Aorta (tissue), 5 donors: ENCODE measurements around the gene FAM170B. TPM values are rescaled to one million over a fixed set of nuclear protein-coding genes. Genes with fewer than 3 reads are reported as not detected.

Experiments
- ATAC-seq: fragments of 200-7000 bp; cut with Tn5 transposase; one replicate; pipeline ENCODE4 v1.9.1; 2022; ENCODE audit warnings: moderate library complexity; ENCODE audit not compliant: low FRiP score
- DNase-seq, 2 donors: peaks; one replicate each; pipeline ENCODE4 v3.0.0-alpha.2; 2020
- H3K27ac ChIP-seq, 2 donors: one replicate each; pipeline ENCODE4 v1.5.1; 2013; ENCODE audit warnings: low read length in 2 of 2, mild to moderate bottlenecking in 2 of 2, moderate library complexity in 2 of 2, control low read depth in 1 of 2, inconsistent platforms in 1 of 2, low read depth in 1 of 2
- H3K27me3 ChIP-seq, 2 donors: one replicate each; pipeline ENCODE4 v1.6.1; 2013; ENCODE audit warnings: control low read depth in 1 of 2, low read length in 1 of 2, mild to moderate bottlenecking in 1 of 2, moderate library complexity in 1 of 2; ENCODE audit not compliant: insufficient read depth in 2 of 2, control insufficient read depth in 1 of 2
- H3K36me3 ChIP-seq, 2 donors: one replicate each; pipeline ENCODE4 v1.6.1; 2013; ENCODE audit warnings: control low read depth in 1 of 2, low read length in 1 of 2, mild to moderate bottlenecking in 1 of 2; ENCODE audit not compliant: insufficient read depth in 2 of 2, control insufficient read depth in 1 of 2
- H3K4me1 ChIP-seq, 2 donors: one replicate each; pipeline ENCODE4 v1.6.1; 2013; ENCODE audit warnings: low read length in 2 of 2, control low read depth in 1 of 2, mild to moderate bottlenecking in 1 of 2, moderate library complexity in 1 of 2; ENCODE audit not compliant: insufficient read depth in 2 of 2, control insufficient read depth in 1 of 2
- H3K4me3 ChIP-seq, 2 donors: one replicate each; pipeline ENCODE4 v1.5.1; 2013; ENCODE audit warnings: low read length in 2 of 2, control low read depth in 1 of 2, mild to moderate bottlenecking in 1 of 2
- H3K9me3 ChIP-seq: one replicate; pipeline ENCODE4 v1.6.1; 2013; ENCODE audit warnings: mild to moderate bottlenecking, low read length; ENCODE audit not compliant: control insufficient read depth
- WGBS, 2 donors: extraction: QIAGEN DNeasy Blood & Tissue Kit; methylation state at CpG; one replicate each; pipeline ENCODE4 v1.1.7; 2013; 5-methylcytosine and 5-hydroxymethylcytosine counted together
- intact Hi-C, 2 donors: fragments of 100-400 bp; cut with DNase I; formaldehyde crosslinking; loops; one replicate each; pipeline versions ENCODE4 v1.14.2 to v1.15.0; 2022
- polyA plus RNA-seq, 2 donors: library from polyadenylated mRNA; stranded (reverse); fragments of 200-250 nt; gene quantifications; one replicate each; pipeline ENCODE4 v1.2.3, GENCODE V29; 2013
- total RNA-seq, 2 donors: library from RNA; stranded (reverse); fragmentation: NEBNext Ultra II Directional; extraction: Animal tissue kit (Norgen Biotek cat#: 25700); gene quantifications; one replicate each; pipeline ENCODE4 v1.2.1, GENCODE V29; 2021
- donor health status: healthy with polysubstance abuse.
- donor health status: Bipolar disorder and iron deficiency.
- donor health status: DM: no; HTN: no; CAD: no.
- donor health status: DM: no; HTN: no; CAD: no.
- donor health status: DM: yes; HTN: yes; CAD: no.

FAM170B gene
- total and polyA plus RNA-seq, 4 donors, result not detected

DNA sequence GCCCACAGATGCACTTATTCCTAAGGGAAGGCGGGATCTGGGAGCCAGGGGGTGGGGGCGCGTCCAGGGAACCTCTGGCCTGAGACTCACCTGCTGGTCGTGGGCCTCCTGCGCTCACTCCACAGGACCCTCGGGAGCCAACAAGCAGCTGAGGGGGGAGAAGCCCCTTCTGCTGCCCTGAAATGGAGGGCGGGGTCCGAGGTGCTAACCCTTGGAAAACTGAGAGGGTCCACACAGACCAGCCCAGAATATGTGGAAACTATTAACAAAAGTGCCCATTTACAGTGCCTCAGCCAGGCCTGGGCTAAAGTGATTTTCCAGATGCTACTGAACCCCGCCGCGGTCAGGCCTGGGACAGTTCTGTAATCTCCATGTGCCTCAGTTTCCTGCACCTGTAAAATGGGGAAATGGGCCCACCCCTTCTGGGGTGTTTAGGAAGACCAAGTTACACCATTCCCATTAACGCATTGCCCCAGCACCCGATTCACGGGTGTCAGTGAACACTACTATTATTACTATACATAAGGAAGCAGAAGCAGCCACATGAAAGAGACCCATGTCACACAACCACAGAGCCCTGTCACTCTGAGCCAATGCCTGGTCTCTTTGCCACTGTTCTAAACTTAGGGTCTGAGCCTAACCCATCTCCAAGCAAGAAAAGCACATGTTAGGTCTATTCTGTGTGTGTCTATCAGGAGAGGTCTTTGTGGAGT, 17.9 kb downstream of the FAM170B start:
- DNase-seq, result no peak
- Histone ChIP-seq H3K27me3 (no peaks in the 10 kb centered on the region), H3K36me3 (no peaks in the 10 kb centered on the region), H3K27ac (no peak overlapping the region), H3K4me3 (peak overlapping the region in 1 of 2 donors; percentile 37), H3K9me3 (no peaks in the 10 kb centered on the region), H3K4me1 (peaks cover 0 to 4% of the 10 kb centered on the region in 2 donors)
- intact Hi-C loops, result loop anchor here in 1 of 2 donors (10.0 kb wide), 1 partner anchor 91 kb away; no protein-coding TSS in a partner anchor
- 74 to 76% methylated on average over 14 of the region's 14 CpGs for WGBS, 2 donors
- ATAC-seq, result no peak

DNA sequence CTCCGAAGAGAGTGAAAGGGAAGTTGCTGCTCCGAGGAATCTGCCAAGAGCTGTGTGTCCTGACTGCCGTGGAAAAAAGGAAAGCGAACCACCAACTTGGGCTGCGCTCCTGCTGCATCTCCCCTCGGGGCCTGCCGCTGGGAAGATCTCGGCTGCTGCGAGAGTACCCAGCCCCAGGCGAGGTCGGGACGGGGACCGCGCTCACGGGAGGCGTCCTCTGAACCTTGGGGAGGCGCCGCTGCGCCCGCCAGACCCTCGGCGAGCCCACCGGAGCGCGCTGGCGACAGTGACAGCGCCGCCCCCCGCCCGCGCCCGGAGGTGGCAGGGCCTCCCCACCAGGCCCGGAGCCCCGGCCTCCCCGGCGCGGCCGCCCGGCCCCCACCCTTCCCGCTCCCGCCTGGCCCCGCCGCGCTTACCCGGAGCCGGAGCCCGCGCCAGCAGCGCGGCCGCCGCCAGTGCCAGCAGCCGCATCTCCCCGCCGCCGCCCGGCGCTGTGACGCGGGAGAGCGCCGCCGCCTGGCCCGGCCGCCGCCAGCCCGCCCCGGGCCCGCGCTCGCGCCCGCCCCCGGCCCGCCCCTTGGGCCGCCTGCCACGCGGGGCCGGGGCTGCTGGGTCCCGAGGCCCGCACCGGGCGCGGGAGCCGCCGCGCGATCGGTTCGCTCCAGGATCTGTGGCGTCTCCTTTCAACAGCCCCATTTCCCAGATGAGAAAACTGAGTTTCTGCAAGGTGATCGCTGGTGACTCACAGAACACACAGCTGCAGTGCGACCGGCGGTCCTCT, 18.6 kb downstream of the FAM170B start, which contains the start of gene VSTM4:
TSS of gene VSTM4 (minus strand) at position 508 of the 781 bp plus-strand sequence. CDS start at position 471, 37 bp downstream.
- intact Hi-C loops, result loop anchor here in 1 of 2 donors (10.0 kb wide), 1 partner anchor 90 kb away; no protein-coding TSS in a partner anchor
- peak; percentile 55 for ATAC-seq
- Histone ChIP-seq H3K36me3 (no peaks in the 10 kb centered on the region), H3K27me3 (no peaks in the 10 kb centered on the region), H3K4me3 (peak within 1 kb of the TSS; percentile 37 to 90), H3K4me1 (peaks cover 0 to 4% of the 10 kb centered on the region in 2 donors), H3K27ac (peak within 1 kb of the TSS; percentile 46 to 77), H3K9me3 (no peaks in the 10 kb centered on the region)
- 1% methylated on average over 66 to 95 of the region's 95 CpGs for WGBS, 2 donors
- DNase-seq, result peak; percentile 65 to 86

DNA sequence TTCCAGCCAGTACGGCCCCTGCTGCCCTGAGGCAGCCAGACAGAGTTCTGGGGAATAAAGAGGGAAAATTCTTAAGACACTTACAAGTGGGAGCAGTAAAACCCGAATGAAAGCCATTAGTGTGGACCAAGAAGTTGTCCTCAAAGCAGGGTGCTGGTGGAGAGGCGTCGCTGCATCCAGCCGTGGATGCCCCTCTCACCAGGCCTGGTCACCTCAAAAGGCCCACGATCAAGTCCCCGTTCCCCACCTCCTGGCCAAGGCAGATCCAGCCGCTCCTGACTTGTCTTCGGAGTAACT, 19.2 kb downstream of the FAM170B start:
- peak; percentile 3 for ATAC-seq
- Histone ChIP-seq H3K27me3 (no peaks in the 10 kb centered on the region), H3K4me1 (peaks cover 0 to 5% of the 10 kb centered on the region in 2 donors), H3K4me3 (peak overlapping the region; percentile 37 to 90), H3K36me3 (no peaks in the 10 kb centered on the region), H3K9me3 (no peaks in the 10 kb centered on the region), H3K27ac (peak overlapping the region; percentile 46 to 77)
- intact Hi-C loops, result loop anchor here in 1 of 2 donors (10.0 kb wide), 1 partner anchor 90 kb away; no protein-coding TSS in a partner anchor
- 1 to 6% methylated on average over 9 of the region's 9 CpGs for WGBS, 2 donors
- no peak for DNase-seq

DNA sequence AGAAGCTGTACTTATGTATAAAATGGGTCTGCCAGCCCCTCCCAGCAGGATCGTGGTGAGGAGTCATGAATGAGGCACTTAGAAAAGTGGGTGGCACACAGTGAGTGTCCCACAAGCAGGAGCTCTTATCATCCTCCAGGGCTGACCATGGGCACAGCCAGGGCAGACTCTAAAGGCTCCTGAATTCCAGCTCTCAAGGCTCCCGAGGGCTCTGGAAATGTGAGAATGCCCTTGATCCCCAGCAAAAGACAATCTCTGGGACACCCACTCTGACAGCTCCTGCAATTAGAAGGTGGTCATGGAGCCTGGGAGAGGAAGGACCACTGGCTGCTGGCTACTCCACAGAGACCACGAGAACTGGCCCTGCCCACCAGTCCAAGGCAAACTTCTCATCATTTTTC, 20.1 kb downstream of the FAM170B start:
- ATAC-seq (no peak), DNase-seq (no peak)
- no peaks in the 10 kb centered on the region for H3K27me3 ChIP-seq
- no peaks in the 10 kb centered on the region for H3K9me3 ChIP-seq
- intact Hi-C loops, result loop anchor here in 1 of 2 donors (10.0 kb wide), 1 partner anchor 89 kb away; no protein-coding TSS in a partner anchor
- WGBS, 2 donors, result 9 to 17% methylated on average over 3 of the region's 3 CpGs
- H3K27ac ChIP-seq, result peak overlapping the region in 1 of 2 donors; percentile 17
- H3K4me1 ChIP-seq, result peaks cover 0 to 10% of the 10 kb centered on the region in 2 donors
- peak overlapping the region in 1 of 2 donors; percentile 90 for H3K4me3 ChIP-seq
- H3K36me3 ChIP-seq, result no peaks in the 10 kb centered on the region

DNA sequence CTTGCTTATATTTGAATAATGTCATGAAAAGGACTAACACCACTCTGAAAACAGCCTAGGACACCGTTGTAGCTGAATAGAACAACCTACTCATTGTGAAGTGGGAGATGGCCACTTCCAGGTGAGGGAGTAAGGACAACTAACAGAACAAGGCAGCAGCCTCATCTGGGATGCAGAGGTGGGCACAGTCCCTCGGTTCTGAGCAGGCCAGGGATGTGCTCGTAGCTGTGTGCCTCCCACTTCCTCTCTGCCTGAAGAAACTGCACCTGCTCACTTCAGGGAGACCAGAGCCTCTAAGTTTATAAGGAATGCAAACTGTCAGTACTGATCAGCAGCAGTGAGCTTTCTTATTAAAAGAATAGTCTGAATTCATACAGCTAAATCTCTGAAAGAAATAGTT, 21.0 kb downstream of the FAM170B start:
- intact Hi-C loops, result loop anchor here in 1 of 2 donors (10.0 kb wide), 1 partner anchor 88 kb away; no protein-coding TSS in a partner anchor
- Histone ChIP-seq H3K36me3 (no peaks in the 10 kb centered on the region), H3K27ac (peak overlapping the region in 1 of 2 donors; percentile 29), H3K27me3 (no peaks in the 10 kb centered on the region), H3K4me3 (no peak overlapping the region), H3K9me3 (no peaks in the 10 kb centered on the region), H3K4me1 (peaks cover 0 to 10% of the 10 kb centered on the region in 2 donors)
- WGBS, 2 donors, result 19 to 22% methylated on average over 3 of the region's 3 CpGs
- DNase-seq, result no peak
- no peak for ATAC-seq

DNA sequence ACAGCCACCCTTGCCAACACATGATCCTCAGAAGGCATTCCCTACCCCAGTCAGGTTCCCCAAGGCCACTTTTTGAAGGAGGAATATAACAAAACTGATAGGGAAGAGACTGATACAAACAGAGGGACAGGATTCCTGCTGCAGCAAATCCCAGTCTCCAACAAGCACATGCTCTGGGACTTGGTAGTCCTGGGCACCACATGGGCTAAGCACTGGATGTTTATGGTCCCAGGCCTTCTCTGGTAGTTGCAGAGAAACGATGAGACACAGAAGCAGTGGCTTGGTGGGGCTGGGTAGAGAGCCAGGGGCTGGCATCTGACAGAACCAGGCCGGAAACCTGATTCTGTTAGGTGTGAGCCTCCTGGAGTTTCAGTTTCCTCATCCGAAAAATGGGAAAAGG, 21.7 kb downstream of the FAM170B start:
- Histone ChIP-seq H3K9me3 (no peaks in the 10 kb centered on the region), H3K36me3 (no peaks in the 10 kb centered on the region), H3K4me3 (no peak overlapping the region), H3K4me1 (peaks cover 2 to 11% of the 10 kb centered on the region in 2 donors), H3K27me3 (no peaks in the 10 kb centered on the region), H3K27ac (no peak overlapping the region)
- intact Hi-C loops, result loop anchor here in 1 of 2 donors (10.0 kb wide), 1 partner anchor 87 kb away; no protein-coding TSS in a partner anchor
- WGBS, 2 donors, result 32 to 45% methylated on average over 3 of the region's 3 CpGs
- ATAC-seq, result no peak
- DNase-seq, result no peak

DNA sequence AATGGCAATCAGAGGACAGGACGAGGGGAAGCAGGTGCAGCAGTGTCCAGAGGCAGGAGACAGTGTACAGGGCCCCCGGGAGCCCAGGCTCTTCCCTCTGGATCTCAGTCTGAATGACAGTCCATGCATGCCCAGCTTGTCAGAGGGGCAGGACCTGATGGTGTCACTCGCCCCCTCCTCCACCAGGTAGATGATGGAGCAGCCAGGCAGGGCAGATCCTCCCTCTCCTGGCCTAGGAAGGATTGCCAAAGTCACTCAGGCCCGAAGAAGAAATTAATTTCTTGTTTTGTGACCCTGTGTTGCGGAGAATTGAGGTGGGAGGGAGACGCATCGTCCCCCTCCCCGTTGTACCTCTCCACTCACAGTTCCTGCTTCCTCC, 22.5 kb downstream of the FAM170B start:
- no peak overlapping the region for H3K4me3 ChIP-seq
- intact Hi-C loops, result loop anchor here in 1 of 2 donors (10.0 kb wide), 1 partner anchor 87 kb away; no protein-coding TSS in a partner anchor
- peak overlapping the region in 1 of 2 donors; percentile 35 for H3K27ac ChIP-seq
- no peak for DNase-seq
- no peak for ATAC-seq
- H3K4me1 ChIP-seq, result peaks cover 2 to 14% of the 10 kb centered on the region in 2 donors
- WGBS, 2 donors, result 45 to 46% methylated on average over 8 of the region's 8 CpGs
- H3K27me3 ChIP-seq, result no peaks in the 10 kb centered on the region
- no peaks in the 10 kb centered on the region for H3K36me3 ChIP-seq
- H3K9me3 ChIP-seq, result no peaks in the 10 kb centered on the region

DNA sequence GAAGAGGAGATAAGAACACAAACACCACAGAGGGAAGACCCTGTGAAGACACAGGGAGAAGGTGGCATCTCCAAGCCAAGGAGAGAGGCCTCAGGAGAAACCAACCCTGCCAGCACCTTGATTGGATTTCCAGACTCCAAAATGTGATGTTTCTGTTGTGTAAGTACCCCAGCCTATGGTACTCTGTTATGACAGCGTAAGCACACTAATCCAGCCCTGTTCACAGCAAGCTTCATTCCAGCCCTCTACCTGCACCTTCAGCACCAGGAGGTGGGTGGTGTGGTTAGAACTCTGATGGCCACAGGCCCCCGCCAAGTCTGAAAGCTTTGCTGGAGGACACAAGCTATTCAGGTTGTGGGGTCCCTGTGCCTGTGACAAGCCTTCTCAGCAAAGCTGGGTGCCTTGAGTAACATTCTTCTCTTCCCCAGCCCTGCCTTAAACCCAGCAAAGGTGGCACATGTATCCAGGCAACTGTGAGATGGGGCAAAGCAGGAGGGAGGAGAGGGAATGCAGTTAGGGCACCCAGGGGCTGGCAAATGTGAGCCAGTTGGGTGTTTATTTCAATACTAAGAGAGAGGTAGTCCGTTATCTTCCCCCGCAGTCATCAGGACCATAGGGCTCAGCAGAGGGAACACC, 23.0 kb downstream of the FAM170B start:
- peaks cover 2 to 14% of the 10 kb centered on the region in 2 donors for H3K4me1 ChIP-seq
- DNase-seq, result no peak

More for the DNA sequence above, 23.0 kb downstream of the FAM170B start:
- no peaks in the 10 kb centered on the region for H3K36me3 ChIP-seq
- H3K27me3 ChIP-seq, result no peaks in the 10 kb centered on the region
- H3K4me3 ChIP-seq, result no peak overlapping the region
- intact Hi-C loops, result loop anchor here in 1 of 2 donors (10.0 kb wide), 1 partner anchor 86 kb away; no protein-coding TSS in a partner anchor
- no peak for ATAC-seq
- peak overlapping the region in 1 of 2 donors; percentile 42 for H3K27ac ChIP-seq
- 81 to 82% methylated on average over 4 of the region's 4 CpGs for WGBS, 2 donors
- H3K9me3 ChIP-seq, result no peaks in the 10 kb centered on the region
